RWPE1 (cell line): ENCODE measurements around the gene CD300H.

Experiments
- CTCF ChIA-PET: fragments of 350-600 bp; sonication (Branson Sonifier 250); formaldehyde crosslinking; extraction: SDS; loops from one replicate; lab custom pipeline; 2021; lab: Yijun Ruan, JAX
- POLR2A ChIA-PET: fragments of 400-600 bp; formaldehyde crosslinking; extraction: SDS; loops from one replicate; lab custom pipeline; 2020; ENCODE audit warnings: antibody characterized with exemption; ENCODE audit not compliant: low non-redundant PET; lab: Yijun Ruan, JAX
- DNase-seq: peaks from one replicate; pipeline ENCODE4 v3.0.0; 2012; ENCODE audit warnings: low spot score
- H3K27ac ChIP-seq: fragments of 450-650 bp; 2 replicates; pipeline ENCODE4 v1.5.1; 2017
- CTCF ChIP-seq: fragments of 450-650 bp; conservative IDR thresholded peaks from 2 replicates; pipeline ENCODE4 v1.5.1; 2017; ENCODE audit warnings: low read depth, mild to moderate bottlenecking

The CD300H gene

GRCh38 chr17:74542727-74543383, 24.5 kb downstream of the CD300H start:
- CTCF ChIA-PET: no interaction called here
- DNase-seq: no peak
- H3K27ac ChIP-seq: no peak overlapping the region
- POLR2A ChIA-PET: no interaction called here
- no peak for TF ChIP-seq CTCF

GRCh38 chr17:74542166-74542565, 25.1 kb downstream of the CD300H start:
- no peak for TF ChIP-seq CTCF

GRCh38 chr17:74541176-74542111, 25.9 kb downstream of the CD300H start:
- TF ChIP-seq CTCF: no peak
- ChIA-PET POLR2A (no interaction called here), CTCF (no interaction called here)
- no peak overlapping the region for H3K27ac ChIP-seq
- no peak for DNase-seq

More at GRCh38 chr17:74542166-74542565, 25.1 kb downstream of the CD300H start:
- no peak overlapping the region for H3K27ac ChIP-seq
- DNase-seq: no peak
- CTCF ChIA-PET: no interaction called here
- POLR2A ChIA-PET: no interaction called here

- ChIA-PET POLR2A (no interaction called here), CTCF (no interaction called here)
- TF ChIP-seq CTCF: no peak
- no peak overlapping the region for H3K27ac ChIP-seq
- no peak for DNase-seq
These were observed 28.0 kb downstream of the CD300H start for GRCh38 chr17:74539281-74539820.

- H3K27ac ChIP-seq: no peak overlapping the region
- DNase-seq: no peak
- CTCF ChIA-PET: no interaction called here
- POLR2A ChIA-PET: no interaction called here
- no peak for TF ChIP-seq CTCF
These were observed 30.4 kb downstream of the CD300H start for GRCh38 chr17:74536890-74537289.

GRCh38 chr17:74532115-74532514, 35.2 kb downstream of the CD300H start:
- POLR2A ChIA-PET: interaction anchor here (0.7 kb wide), 1 partner anchor 329 kb away, joined by 3 read pairs; no protein-coding TSS in a partner anchor
- H3K27ac ChIP-seq: no peak overlapping the region
- DNase-seq: no peak
- CTCF ChIA-PET: interaction anchor here (0.7 to 1.5 kb wide), 2 partner anchors 81 to 163 kb away, joined by 3 to 4 read pairs; no protein-coding TSS in a partner anchor
- TF ChIP-seq CTCF: no peak
